ENCODE results near the gene KY. TPM values are rescaled to one million over a fixed set of nuclear protein-coding genes. Genes with fewer than 3 reads are reported as not detected.

Gene KY
- total and polyA plus RNA-seq, 4 donors, result 0.06 to 0.21 (median 0.15) TPM; not detected in 1

GRCh38 chr3:134666052-134666451 is 15.2 kb upstream of the KY start:
- peak in 1 of 3 donors; percentile 5 for DNase-seq
- 86 to 89% methylated on average over 7 of the region's 7 CpGs for WGBS, 2 donors
- H3K27me3 ChIP-seq (ENCODE audit: control insufficient read depth in 3 of 3, insufficient read depth in 3 of 3, low read length in 2 of 3), result peaks cover 0 to 3% (median 0%) of the 10 kb centered on the region in 3 donors
- no peak overlapping the region for H3K4me3 ChIP-seq
- no peaks in the 10 kb centered on the region for H3K9me3 ChIP-seq (ENCODE audit: control insufficient read depth in 4 of 4, insufficient read depth in 3 of 4, low read length in 3 of 4)
- no peak for TF ChIP-seq CTCF (IDR thresholded peaks at IDR 0.05; ENCODE audit: control extremely low read depth, extremely low read depth)
- H3K4me1 ChIP-seq (ENCODE audit: control insufficient read depth in 5 of 5, insufficient read depth in 5 of 5, low read length in 5 of 5), result no peaks in the 10 kb centered on the region
- H3K9ac ChIP-seq (ENCODE audit: insufficient read depth in 1 of 2, low read length in 2 of 2), result no peak overlapping the region
- no peaks in the 10 kb centered on the region for H3K36me3 ChIP-seq (ENCODE audit: control insufficient read depth in 4 of 4, insufficient read depth in 4 of 4, low read length in 4 of 4)
- no peak overlapping the region for H3K27ac ChIP-seq (ENCODE audit: low read depth in 1 of 2, low read length in 1 of 2)
- no peak for ATAC-seq (ENCODE audit: insufficient read depth, low FRiP score)

GRCh38 chr3:134665243-134665642 is 14.4 kb upstream of the KY start:
- DNase-seq (peak in 1 of 3 donors; percentile 2), ATAC-seq (ENCODE audit: insufficient read depth, low FRiP score) (no peak)

GRCh38 chr3:134663721-134664456 is 13.1 kb upstream of the KY start:
- 88 to 93% methylated on average over 6 to 7 of the region's 7 CpGs for WGBS, 2 donors
- ATAC-seq (ENCODE audit: insufficient read depth, low FRiP score), result peak; percentile 36

More at GRCh38 chr3:134665243-134665642, 14.4 kb upstream of the KY start:
- no peak for TF ChIP-seq CTCF (IDR thresholded peaks at IDR 0.05; ENCODE audit: control extremely low read depth, extremely low read depth)
- Histone ChIP-seq H3K9me3 (ENCODE audit: control insufficient read depth in 4 of 4, insufficient read depth in 3 of 4, low read length in 3 of 4) (no peaks in the 10 kb centered on the region), H3K9ac (ENCODE audit: insufficient read depth in 1 of 2, low read length in 2 of 2) (no peak overlapping the region), H3K36me3 (ENCODE audit: control insufficient read depth in 4 of 4, insufficient read depth in 4 of 4, low read length in 4 of 4) (no peaks in the 10 kb centered on the region), H3K27me3 (ENCODE audit: control insufficient read depth in 3 of 3, insufficient read depth in 3 of 3, low read length in 2 of 3) (peaks cover 0 to 3% (median 0%) of the 10 kb centered on the region in 3 donors), H3K4me3 (no peak overlapping the region), H3K4me1 (ENCODE audit: control insufficient read depth in 5 of 5, insufficient read depth in 5 of 5, low read length in 5 of 5) (no peaks in the 10 kb centered on the region), H3K27ac (ENCODE audit: low read depth in 1 of 2, low read length in 1 of 2) (no peak overlapping the region)
- 60 to 72% methylated on average over 6 of the region's 6 CpGs for WGBS, 2 donors

More at GRCh38 chr3:134663721-134664456, 13.1 kb upstream of the KY start:
- no peaks in the 10 kb centered on the region for H3K9me3 ChIP-seq (ENCODE audit: control insufficient read depth in 4 of 4, insufficient read depth in 3 of 4, low read length in 3 of 4)
- TF ChIP-seq CTCF (IDR thresholded peaks at IDR 0.05; ENCODE audit: control extremely low read depth, extremely low read depth), result no peak
- no peak overlapping the region for H3K4me3 ChIP-seq
- peaks cover 0 to 3% (median 0%) of the 10 kb centered on the region in 3 donors for H3K27me3 ChIP-seq (ENCODE audit: control insufficient read depth in 3 of 3, insufficient read depth in 3 of 3, low read length in 2 of 3)
- H3K9ac ChIP-seq (ENCODE audit: insufficient read depth in 1 of 2, low read length in 2 of 2), result no peak overlapping the region
- no peak for DNase-seq
- H3K27ac ChIP-seq (ENCODE audit: low read depth in 1 of 2, low read length in 1 of 2), result peak overlapping the region in 1 of 2 donors; percentile 61
- no peaks in the 10 kb centered on the region for H3K4me1 ChIP-seq (ENCODE audit: control insufficient read depth in 5 of 5, insufficient read depth in 5 of 5, low read length in 5 of 5)
- H3K36me3 ChIP-seq (ENCODE audit: control insufficient read depth in 4 of 4, insufficient read depth in 4 of 4, low read length in 4 of 4), result no peaks in the 10 kb centered on the region

Measured in lung (tissue), 12 donors.